VCaP (cell line): ENCODE measurements around the gene MBD3L3.
"Not testable (repeated sequence)": the region's sequence is repeated elsewhere in the genome, so short reads cannot be mapped to it uniquely, and the experiment has no call there.

Source experiments
- H3K27ac ChIP-seq: fragments of 450-650 bp; 2 replicates; pipeline ENCODE4 v1.5.1; 2017
- TF ChIP-seq, protein P1 (sequence below): fragments of 450-650 bp; conservative IDR thresholded peaks from 2 replicates; pipeline ENCODE4 v1.5.1; 2017; ENCODE audit warnings: mild to moderate bottlenecking, moderate library complexity

MBD3L3 gene

DNA sequence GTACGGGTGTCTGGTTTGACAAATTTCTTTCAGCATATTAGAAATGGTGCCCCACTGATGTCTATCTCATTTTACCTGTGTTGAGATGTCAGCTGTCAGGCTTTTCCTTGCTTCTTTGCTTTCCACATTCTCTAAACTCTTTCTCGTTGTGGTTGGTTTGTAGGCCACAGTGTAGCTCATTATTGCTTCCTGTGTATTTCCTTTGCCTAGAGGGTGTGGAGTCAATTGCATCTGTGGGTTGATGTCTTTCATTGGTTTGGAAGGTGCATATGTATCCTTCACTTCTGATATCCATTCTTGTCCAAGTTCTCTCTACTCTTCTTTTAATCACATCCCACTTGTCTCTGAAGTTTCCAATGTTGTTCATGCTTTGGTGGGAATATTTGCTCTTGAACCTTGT is 16.9 kb downstream of the MBD3L3 start:
- H3K27ac ChIP-seq, result not testable (repeated sequence)

DNA sequence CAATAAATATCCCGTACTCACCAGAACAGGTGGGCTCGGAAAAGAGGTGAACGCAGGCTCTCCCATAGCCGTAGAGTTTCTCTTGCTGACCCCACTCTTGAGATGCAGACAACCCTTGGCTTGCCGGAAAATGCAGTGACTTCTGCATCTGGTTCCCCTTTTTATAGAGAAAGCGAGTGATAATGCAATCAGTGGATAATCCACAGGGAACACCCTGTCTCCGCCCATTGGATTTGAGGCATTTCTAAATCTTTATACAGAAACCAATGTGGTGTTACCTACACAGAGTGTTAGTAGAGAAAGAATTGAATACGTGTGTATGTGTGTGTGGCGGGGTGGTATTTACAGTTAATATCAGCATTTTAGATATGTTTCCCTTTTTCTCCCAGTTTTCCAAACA is 18.4 kb downstream of the MBD3L3 start, which contains the start of gene MBD3L4:
Gene MBD3L4, minus strand, starts transcription at position 101 of the 400 bp plus-strand sequence. Its CDS starts 35 bp downstream, at position 66.
- H3K27ac ChIP-seq, result not testable (repeated sequence)

DNA sequence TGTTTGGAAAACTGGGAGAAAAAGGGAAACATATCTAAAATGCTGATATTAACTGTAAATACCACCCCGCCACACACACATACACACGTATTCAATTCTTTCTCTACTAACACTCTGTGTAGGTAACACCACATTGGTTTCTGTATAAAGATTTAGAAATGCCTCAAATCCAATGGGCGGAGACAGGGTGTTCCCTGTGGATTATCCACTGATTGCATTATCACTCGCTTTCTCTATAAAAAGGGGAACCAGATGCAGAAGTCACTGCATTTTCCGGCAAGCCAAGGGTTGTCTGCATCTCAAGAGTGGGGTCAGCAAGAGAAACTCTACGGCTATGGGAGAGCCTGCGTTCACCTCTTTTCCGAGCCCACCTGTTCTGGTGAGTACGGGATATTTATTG is 28.2 kb downstream of the MBD3L3 start, which contains the start of gene MBD3L5:
Gene MBD3L5, plus strand, starts transcription at position 301 of the 400 bp plus-strand sequence. Its CDS starts 34 bp downstream, at position 335.
- H3K27ac ChIP-seq, result not testable (repeated sequence)

DNA sequence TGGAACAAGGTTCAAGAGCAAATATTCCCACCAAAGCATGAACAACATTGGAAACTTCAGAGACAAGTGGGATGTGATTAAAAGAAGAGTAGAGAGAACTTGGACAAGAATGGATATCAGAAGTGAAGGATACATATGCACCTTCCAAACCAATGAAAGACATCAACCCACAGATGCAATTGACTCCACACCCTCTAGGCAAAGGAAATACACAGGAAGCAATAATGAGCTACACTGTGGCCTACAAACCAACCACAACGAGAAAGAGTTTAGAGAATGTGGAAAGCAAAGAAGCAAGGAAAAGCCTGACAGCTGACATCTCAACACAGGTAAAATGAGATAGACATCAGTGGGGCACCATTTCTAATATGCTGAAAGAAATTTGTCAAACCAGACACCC is 29.7 kb downstream of the MBD3L3 start:
- not testable (repeated sequence) for H3K27ac ChIP-seq

DNA sequence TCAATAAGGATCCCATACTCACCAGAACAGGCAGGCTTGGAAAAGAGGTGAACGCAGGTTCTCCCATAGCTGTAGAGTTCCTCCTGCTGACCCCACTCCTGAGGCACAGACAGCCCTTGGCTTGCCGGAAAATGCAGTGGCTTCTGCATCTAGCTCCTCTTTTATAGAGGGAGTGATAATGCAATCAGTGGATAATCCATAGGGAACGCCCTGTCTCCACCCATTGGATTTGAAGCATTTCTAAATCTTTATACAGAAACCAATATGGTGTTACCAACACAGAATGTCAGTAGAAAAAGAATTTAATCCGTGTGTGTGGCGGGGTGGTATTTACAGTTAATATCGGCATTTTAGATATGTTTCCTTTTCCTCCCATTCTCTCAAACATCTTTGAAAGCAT is 37.1 kb downstream of the MBD3L3 start, which contains the start of gene MBD3L2B:
Gene MBD3L2B, minus strand, starts transcription at position 101 of the 400 bp plus-strand sequence. Its CDS starts 34 bp downstream, at position 67.
- H3K27ac ChIP-seq, result not testable (repeated sequence)

DNA sequence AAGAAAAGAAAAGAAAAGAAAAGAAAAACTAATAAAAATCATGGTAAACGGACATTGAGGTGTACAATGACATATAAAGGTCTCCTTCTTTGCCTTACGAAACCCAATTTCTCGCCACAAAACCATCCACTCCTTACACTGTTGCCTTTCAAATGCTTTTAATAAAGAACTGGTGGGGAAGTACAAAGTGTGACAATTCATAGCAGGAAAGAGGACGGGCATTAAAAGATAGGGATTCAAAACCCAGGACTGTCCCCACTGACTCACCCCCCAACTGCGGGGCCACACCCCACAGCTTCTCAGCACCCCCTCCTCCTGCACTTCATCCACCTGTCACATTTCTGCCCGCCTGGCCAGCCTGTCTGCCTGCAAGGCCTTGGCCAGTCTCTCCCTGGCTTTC is 39.6 kb downstream of the MBD3L3 start:
- TF ChIP-seq, protein P1, sequence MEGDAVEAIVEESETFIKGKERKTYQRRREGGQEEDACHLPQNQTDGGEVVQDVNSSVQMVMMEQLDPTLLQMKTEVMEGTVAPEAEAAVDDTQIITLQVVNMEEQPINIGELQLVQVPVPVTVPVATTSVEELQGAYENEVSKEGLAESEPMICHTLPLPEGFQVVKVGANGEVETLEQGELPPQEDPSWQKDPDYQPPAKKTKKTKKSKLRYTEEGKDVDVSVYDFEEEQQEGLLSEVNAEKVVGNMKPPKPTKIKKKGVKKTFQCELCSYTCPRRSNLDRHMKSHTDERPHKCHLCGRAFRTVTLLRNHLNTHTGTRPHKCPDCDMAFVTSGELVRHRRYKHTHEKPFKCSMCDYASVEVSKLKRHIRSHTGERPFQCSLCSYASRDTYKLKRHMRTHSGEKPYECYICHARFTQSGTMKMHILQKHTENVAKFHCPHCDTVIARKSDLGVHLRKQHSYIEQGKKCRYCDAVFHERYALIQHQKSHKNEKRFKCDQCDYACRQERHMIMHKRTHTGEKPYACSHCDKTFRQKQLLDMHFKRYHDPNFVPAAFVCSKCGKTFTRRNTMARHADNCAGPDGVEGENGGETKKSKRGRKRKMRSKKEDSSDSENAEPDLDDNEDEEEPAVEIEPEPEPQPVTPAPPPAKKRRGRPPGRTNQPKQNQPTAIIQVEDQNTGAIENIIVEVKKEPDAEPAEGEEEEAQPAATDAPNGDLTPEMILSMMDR, result no peak
- H3K27ac ChIP-seq, result no peak overlapping the region

DNA sequence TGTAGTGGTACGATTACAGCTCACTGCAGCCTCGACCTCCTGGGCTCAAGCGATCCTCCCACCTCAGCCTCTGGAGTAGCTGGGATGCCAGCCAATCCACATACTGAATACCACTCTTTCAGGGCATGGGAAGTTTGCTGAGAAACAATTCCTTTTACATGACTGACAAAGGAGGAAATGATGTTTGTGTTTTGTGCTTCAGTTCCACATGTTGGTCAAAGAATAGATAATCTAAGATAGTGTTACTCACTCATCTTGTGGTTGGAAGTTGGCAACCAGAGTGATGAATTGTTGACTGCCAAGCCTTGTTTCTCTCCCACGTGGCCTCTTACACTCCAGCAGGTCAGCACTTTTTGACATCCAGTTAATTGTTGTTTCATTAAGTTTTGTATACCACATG is 44.8 kb downstream of the MBD3L3 start:
- no peak overlapping the region for H3K27ac ChIP-seq
- TF ChIP-seq, protein P1, result no peak

DNA sequence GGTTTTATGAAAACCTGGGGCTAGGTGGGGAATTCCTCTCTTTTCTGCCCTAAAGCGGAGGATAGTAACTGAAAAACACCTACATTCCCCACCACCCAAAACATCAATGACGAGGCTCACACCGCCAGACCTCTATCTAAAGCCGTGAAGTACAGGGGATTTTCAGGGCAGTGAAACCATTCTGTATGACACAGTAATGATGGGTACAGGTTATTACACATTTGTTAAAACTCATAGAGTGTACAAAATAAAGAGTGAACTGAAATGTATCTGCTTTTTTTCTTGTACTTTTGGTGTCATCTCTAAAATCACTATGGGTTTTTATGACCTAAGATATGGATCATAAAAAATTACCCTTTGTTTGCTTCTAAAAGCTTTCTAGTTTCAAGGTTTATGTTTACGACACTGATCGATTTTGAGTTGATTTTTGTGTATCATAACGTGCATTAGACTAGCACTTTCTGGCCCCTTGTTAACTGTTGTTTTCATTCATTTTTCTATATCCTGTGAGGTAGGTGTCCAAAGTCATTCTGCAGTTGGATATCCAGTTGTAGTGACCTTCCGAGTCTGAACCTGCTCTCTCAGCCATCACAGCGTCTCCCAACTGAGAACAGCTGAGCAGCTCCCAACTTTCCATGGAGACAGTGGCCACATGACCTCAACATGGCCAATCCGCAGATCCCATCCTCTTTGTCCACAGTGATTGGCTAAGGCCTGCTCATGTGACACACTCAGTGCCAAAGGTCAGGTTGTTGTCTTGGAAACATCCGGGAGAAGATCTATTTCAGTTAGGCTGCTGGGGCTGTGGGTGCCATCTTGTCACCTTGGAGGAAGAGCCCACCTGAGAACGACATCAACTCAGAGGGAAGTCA is 47.5 kb downstream of the MBD3L3 start:
- TF ChIP-seq, protein P1, result no peak

DNA sequence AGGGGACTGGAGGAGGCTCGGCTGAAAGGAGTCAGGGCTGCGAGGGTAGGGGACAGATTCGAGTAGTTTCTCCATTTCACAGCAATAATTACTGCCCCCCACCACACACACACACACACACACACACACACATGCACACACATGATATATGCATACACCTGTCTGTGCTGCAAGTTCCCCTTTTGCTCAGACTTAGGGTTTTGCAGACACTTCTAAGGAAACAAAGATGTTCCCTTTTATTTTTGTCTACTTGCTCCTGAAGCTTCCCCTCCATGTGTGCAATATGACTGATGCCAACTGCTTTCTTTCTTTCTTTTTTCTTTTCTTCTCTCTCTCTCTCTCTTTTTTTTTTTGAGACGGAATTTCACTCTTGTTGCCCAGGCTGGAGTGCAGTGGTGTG is 50.6 kb downstream of the MBD3L3 start:
- TF ChIP-seq, protein P1, result no peak
- no peak overlapping the region for H3K27ac ChIP-seq

More for the DNA sequence above, 47.5 kb downstream of the MBD3L3 start:
- no peak overlapping the region for H3K27ac ChIP-seq
